LNCAP (cell line): ENCODE measurements around the gene PLEKHB1.
A peak's percentile ranks its signal among the peaks of the same experiment; 100 is the strongest.

ENCODE experiments used
- TF ChIP-seq, protein P1 (sequence below): fragments of 450-650 bp; IDR thresholded peaks from 2 replicates; pipeline ENCODE4 v1.5.1; 2017; ENCODE audit warnings: mild to moderate bottlenecking

Gene PLEKHB1

DNA sequence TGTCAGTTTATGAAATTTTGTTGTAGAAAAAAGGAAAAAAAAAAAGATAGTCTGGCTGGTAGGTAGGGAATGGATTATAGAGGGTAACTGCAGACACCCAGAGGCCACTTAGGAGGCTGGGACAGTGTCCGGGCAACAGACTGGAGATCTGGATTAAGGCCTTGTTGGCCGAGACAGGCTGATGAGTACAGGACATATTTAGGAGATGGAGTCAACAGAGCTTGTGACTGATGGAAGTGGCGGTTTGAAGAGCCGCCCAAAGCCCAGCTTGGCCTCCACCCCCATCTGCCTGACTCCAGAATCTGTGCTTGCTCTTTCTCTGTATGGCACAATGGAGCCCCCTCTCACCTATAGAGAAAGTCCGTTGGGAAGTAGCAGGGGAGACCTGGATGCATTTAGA, 7.6 kb downstream of the PLEKHB1 start:
- TF ChIP-seq, protein P1, sequence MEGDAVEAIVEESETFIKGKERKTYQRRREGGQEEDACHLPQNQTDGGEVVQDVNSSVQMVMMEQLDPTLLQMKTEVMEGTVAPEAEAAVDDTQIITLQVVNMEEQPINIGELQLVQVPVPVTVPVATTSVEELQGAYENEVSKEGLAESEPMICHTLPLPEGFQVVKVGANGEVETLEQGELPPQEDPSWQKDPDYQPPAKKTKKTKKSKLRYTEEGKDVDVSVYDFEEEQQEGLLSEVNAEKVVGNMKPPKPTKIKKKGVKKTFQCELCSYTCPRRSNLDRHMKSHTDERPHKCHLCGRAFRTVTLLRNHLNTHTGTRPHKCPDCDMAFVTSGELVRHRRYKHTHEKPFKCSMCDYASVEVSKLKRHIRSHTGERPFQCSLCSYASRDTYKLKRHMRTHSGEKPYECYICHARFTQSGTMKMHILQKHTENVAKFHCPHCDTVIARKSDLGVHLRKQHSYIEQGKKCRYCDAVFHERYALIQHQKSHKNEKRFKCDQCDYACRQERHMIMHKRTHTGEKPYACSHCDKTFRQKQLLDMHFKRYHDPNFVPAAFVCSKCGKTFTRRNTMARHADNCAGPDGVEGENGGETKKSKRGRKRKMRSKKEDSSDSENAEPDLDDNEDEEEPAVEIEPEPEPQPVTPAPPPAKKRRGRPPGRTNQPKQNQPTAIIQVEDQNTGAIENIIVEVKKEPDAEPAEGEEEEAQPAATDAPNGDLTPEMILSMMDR: no peak

DNA sequence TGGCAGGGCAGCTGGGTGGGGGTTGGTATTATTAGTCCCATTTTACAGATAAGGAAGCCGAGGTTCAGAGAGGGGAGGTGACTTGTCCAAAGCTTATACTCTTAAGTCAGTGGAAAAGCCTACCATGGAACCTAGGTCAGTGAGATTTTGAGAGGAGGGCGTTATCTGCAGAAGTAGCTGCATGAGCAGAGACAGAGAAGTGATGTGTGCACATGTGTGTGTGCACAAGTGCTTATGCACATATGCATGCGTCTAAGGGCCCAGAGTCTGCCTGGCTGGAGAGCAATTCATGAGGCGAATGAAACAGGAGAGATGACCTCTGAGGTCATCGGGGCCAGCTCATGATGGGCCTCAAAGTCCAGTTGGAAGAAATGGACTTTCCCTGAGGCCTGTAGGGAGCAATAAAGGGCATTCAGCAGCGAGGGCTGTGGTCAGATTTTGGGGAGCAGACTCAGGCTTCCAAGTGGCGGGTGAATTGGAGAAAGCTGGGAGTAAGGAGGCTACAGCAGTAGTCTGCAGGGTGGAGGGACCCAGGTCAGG, 8.2 kb downstream of the PLEKHB1 start:
- TF ChIP-seq, protein P1: no peak

DNA sequence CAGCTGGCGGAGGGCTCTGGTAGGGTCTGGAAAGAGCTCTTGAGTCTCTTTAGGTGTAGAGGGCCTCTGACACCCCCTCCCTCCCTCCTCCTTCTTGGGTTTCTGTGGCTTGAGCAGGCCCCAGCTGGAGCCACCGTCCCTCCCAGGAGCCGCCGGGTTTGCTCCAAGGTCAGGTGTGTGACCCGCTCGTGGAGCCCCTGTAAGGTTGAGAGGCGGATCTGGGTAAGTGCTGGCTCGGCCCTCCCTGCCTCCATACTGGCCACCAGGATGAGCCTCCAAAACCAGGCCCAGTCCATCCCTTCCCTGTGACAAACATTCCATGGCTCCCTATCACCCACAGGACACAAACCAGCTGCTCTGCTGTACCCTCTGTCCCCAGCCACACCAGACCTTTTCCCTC, 9.3 kb downstream of the PLEKHB1 start:
- TF ChIP-seq, protein P1: no peak

DNA sequence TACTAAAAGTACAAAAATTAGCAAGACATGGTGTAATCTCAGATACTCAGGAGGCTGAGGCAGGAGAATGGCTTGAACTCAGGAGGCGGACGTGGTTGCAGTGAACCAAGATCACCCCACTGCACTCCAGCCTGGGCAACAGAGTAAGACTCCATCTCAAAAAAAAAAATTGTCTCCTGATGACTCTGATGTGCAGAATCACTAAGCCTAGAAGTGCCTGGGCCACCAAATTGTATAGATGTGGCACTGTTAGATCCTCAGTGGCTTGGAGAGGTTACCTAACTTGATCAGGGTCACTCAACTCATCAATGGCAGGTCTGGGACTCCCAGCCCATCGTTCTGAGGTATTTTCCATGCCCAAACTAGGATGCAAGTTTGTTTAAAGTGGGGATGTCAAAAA, 10.6 kb downstream of the PLEKHB1 start:
- TF ChIP-seq, protein P1: no peak

DNA sequence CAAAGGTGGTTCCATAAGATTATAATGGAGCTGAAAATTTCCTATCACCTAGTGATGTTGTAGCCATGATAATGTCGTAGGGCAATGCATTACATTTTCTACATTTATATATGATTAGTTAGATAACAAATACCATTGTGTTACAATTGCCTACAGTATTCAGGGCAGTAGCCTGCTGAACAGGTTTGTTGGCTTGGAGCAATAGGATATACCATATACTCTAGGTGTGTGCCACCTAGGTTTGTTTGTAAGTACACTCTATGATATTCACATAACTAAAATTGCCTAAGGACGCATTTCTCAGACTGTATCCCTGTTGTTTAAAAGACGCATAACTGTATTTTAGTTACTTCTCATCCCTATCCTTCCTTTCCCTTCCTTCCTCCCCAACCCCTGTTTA, 13.6 kb downstream of the PLEKHB1 start:
- TF ChIP-seq, protein P1: no peak

DNA sequence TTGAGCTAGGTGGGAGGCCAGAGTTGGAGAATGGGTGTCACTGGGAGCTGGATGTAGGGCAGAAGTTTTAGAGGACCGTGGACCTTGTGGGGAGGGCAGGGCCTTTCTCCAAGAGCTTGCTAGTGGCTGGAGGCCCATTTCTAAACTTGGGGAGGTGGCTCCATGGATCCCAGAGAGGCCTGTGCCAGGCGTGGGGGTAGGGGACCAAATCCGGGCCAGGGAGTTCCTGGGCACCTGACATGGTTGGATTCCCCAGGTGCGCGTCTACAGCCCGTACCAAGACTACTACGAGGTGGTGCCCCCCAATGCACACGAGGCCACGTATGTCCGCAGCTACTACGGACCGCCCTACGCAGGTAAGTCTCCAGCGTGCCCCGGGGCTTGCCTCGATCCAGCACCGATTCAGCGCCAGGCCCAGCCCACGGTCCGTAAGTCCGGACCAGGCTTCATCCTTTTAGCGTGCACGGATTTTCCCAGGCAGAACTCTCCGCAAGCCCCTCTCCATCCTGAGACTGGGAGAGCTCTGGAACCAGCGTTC, 14.2 kb downstream of the PLEKHB1 start:
- TF ChIP-seq, protein P1: no peak

DNA sequence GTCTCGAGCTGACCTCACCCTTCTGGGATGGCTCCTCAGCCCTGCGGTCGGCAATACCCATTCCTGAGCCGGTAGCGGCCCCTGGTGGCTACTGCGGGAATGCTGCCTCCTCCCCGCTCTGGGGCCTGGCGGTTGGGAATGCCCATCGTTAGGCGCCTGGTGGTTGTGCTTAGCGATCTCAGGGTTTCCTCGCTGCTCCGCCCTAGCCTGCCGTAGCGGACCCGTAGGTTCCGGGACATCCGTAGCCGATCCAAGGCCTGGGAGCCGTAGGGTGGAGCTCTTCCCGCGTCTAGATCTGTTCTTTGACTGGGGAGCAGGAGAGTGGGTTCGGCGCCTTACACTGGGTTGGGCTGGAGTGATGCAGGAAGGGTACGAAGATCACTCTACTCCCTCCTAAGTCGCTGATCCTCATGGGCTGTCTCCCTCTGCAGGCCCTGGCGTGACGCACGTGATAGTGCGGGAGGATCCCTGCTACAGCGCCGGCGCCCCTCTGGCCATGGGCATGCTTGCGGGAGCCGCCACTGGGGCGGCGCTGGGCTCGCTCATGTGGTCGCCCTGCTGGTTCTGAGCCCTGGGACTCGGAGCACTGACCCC, 14.8 kb downstream of the PLEKHB1 start:
- TF ChIP-seq, protein P1: peak; percentile 81
